OCI-LY3 (cell line): ENCODE measurements around the gene ERC1.

Experiments used
- H2AFZ ChIP-seq: fragments of 200-600, 300-600 bp; shearing (Covaris generic); 2 replicates; pipeline ENCODE4 v1.6.0; 2014; ENCODE audit warnings: antibody characterized with exemption, low read depth, low read length
- H3K27ac ChIP-seq: fragments of 200-600, 300-600 bp; sonication (generic); 2 replicates; pipeline ENCODE4 v1.5.1; 2014; ENCODE audit warnings: mild to moderate bottlenecking, low read length, moderate library complexity, mixed read lengths
- H3K27me3 ChIP-seq: fragments of 200-600, 300-600 bp; sonication (generic); 2 replicates; pipeline ENCODE4 v1.6.1; 2014; ENCODE audit warnings: low read depth, low read length, mixed read lengths
- H3K36me3 ChIP-seq: fragments of 200-600, 300-600 bp; sonication (generic); replicated peaks from 2 replicates; pipeline ENCODE3; 2014; ENCODE audit warnings: low read depth, low read length, mixed read lengths
- H3K4me1 ChIP-seq: fragments of 300-600, 200-600 bp; sonication (generic); 2 replicates; pipeline ENCODE4 v1.6.1; 2014; ENCODE audit warnings: low read length, mixed read lengths
- H3K4me2 ChIP-seq: fragments of 200-600, 300-600 bp; sonication (generic); 2 replicates; pipeline ENCODE4 v1.6.1; 2014; ENCODE audit warnings: low read length, mixed read lengths
- H3K4me3 ChIP-seq: fragments of 300-600, 200-600 bp; sonication (generic); 2 replicates; pipeline ENCODE4 v1.5.1; 2014; ENCODE audit warnings: antibody characterized with exemption, mild to moderate bottlenecking, low read length, moderate library complexity
- H3K79me2 ChIP-seq: fragments of 300-600, 200-600 bp; shearing (Covaris generic); 2 replicates; pipeline ENCODE4 v1.6.1; 2014; ENCODE audit warnings: mild to moderate bottlenecking, low read length, mixed read lengths
- H3K9ac ChIP-seq: fragments of 300-600, 200-600 bp; shearing (Covaris generic); 2 replicates; pipeline ENCODE4 v1.6.0; 2014; ENCODE audit warnings: mild to moderate bottlenecking, low read length, moderate library complexity
- H3K9me3 ChIP-seq: fragments of 200-600, 300-600 bp; shearing (Covaris generic); 2 replicates; pipeline ENCODE4 v1.6.1; 2014; ENCODE audit warnings: low read length, mixed read lengths; ENCODE audit not compliant: insufficient read depth
- H4K20me1 ChIP-seq: fragments of 200-600, 300-600 bp; sonication (generic); 2 replicates; pipeline ENCODE4 v1.6.1; 2016; ENCODE audit warnings: low read length, mixed read lengths; ENCODE audit not compliant: insufficient read depth
- EZH2phosphoT487 ChIP-seq: fragments of 200-600 bp; shearing (Covaris generic); IDR thresholded peaks from 2 replicates; pipeline ENCODE4 v1.6.1; 2018; ENCODE audit warnings: antibody characterized with exemption, mixed run types, low read depth
- TF ChIP-seq, protein P1 (sequence below): fragments of 200-600, 300-600 bp; sonication (generic); IDR thresholded peaks from 2 replicates; pipeline ENCODE4 v1.5.1; 2014; ENCODE audit warnings: antibody characterized with exemption, low read length, low read depth

The ERC1 gene

DNA sequence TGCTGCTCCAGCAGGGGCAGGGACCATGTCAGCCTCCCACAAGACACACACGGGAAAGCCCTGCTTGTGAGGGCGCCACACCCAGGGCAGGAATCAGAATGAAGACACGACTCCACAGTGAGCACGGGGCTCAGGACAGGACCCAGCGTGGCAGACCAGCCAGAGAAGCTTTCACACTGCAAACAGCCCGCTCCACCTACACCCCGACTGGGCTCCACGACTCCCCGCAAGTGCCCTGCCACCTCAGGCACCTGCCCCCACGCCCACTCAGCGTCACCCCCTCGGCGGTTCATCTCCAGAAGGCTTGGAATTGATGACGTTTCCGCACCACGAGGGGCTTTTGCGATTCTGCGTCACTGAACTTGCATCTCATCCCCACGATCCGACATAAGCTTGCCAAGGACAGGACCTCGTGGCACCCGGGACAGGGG, 512.3 kb downstream of the ERC1 start:
- Histone ChIP-seq H3K79me2 (no peaks in the 10 kb centered on the region), H3K9ac (no peak overlapping the region), H3K4me3 (no peak overlapping the region), H3K4me2 (no peak overlapping the region), H3K36me3 (no peaks in the 10 kb centered on the region), H2AFZ (no peak overlapping the region), H3K4me1 (no peaks in the 10 kb centered on the region), H4K20me1 (no peaks in the 10 kb centered on the region), H3K9me3 (no peaks in the 10 kb centered on the region), H3K27ac (no peak overlapping the region), H3K27me3 (peaks cover 13% of the 10 kb centered on the region)
- TF ChIP-seq EZH2phosphoT487: no peak
- TF ChIP-seq, protein P1, sequence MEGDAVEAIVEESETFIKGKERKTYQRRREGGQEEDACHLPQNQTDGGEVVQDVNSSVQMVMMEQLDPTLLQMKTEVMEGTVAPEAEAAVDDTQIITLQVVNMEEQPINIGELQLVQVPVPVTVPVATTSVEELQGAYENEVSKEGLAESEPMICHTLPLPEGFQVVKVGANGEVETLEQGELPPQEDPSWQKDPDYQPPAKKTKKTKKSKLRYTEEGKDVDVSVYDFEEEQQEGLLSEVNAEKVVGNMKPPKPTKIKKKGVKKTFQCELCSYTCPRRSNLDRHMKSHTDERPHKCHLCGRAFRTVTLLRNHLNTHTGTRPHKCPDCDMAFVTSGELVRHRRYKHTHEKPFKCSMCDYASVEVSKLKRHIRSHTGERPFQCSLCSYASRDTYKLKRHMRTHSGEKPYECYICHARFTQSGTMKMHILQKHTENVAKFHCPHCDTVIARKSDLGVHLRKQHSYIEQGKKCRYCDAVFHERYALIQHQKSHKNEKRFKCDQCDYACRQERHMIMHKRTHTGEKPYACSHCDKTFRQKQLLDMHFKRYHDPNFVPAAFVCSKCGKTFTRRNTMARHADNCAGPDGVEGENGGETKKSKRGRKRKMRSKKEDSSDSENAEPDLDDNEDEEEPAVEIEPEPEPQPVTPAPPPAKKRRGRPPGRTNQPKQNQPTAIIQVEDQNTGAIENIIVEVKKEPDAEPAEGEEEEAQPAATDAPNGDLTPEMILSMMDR: no peak

DNA sequence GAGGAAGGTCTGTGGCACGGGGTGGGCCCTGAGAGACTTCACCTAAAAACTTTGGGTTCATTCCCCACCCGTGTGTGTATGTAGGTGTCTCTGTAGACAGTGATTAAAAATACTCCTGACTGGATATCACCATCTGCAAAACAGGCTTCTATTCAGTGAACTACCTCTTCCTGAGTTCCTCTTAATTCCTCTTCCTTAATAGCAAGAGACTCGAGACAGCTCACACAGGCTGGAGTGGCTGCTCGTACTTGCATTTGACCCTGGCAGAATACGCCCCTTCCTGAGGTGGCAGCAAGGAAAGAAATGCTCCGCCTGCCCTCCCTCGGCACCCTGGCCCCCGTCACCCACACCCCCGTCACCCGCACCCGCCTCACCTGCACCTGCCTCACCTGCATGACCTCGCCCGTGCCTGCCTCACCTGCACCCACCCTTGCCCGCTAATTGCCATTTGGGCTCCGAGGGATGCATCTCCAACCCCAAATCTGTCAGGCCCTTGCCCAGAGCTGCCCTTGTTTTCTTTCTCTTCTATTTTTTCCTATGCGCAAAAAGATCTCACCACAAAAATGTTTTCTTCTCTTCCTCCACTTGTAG, 513.4 kb downstream of the ERC1 start:
- TF ChIP-seq, protein P1: no peak
- TF ChIP-seq EZH2phosphoT487: no peak
- Histone ChIP-seq H3K4me1 (no peaks in the 10 kb centered on the region), H3K27me3 (peaks cover 13% of the 10 kb centered on the region), H3K4me2 (peak overlapping the region; percentile 40; the same call in 1 of the 2 replicates), H3K79me2 (no peaks in the 10 kb centered on the region), H4K20me1 (no peaks in the 10 kb centered on the region), H3K36me3 (no peaks in the 10 kb centered on the region), H3K9ac (no peak overlapping the region), H3K9me3 (no peaks in the 10 kb centered on the region), H2AFZ (no peak overlapping the region), H3K4me3 (no peak overlapping the region), H3K27ac (no peak overlapping the region)

DNA sequence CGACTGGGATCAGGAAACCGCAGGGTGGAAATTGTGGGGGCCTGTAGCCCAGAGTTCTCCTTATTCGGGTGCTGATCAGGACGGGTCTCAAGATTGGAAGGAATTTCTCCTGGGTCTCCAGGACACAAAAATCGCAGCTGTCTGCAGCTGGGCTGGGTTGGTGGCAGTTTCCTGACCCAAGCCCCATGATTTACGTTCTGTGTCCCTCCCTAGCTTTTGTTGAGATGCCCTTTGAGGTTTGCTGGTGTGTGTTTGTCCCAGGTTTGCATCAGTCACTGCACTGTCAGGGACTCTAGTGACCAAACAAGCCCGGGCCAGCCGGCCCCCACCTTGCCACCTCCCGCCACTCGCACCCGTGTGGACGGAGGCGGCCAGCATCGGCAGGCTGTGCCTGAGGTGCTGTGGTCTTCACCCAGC, 513.9 kb downstream of the ERC1 start:
- Histone ChIP-seq H3K9ac (no peak overlapping the region), H3K79me2 (no peaks in the 10 kb centered on the region), H3K36me3 (no peaks in the 10 kb centered on the region), H3K4me1 (no peaks in the 10 kb centered on the region), H4K20me1 (no peaks in the 10 kb centered on the region), H3K27me3 (peaks cover 13% of the 10 kb centered on the region), H2AFZ (no peak overlapping the region), H3K4me3 (no peak overlapping the region), H3K4me2 (0 out of 2 replicates have a peak overlapping the region, but pooled peaks have one; percentile 40), H3K27ac (no peak overlapping the region), H3K9me3 (no peaks in the 10 kb centered on the region)
- TF ChIP-seq, protein P1: no peak
- TF ChIP-seq EZH2phosphoT487: no peak

DNA sequence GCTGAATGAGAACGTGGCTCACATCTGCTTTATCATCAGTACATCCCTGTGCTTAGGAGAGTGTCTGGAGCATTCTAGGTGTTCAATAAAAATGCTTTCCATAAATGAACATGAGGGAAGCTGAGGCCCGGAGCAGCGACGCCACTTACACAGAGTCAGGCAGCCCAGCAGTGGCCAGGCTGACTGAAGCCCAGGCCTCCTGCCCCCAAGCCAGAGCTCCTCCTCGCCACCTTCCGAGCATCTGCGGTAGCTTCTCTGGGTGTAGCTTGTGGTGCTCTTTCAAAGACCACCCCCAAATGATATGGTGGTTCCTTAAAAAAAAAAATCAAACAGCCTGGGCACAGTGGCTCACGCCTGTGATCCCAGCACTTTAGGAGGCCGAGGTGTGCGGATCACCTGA, 514.6 kb downstream of the ERC1 start:
- Histone ChIP-seq H3K4me2 (no peak overlapping the region), H4K20me1 (no peaks in the 10 kb centered on the region), H2AFZ (no peak overlapping the region), H3K27me3 (peaks cover 13% of the 10 kb centered on the region), H3K4me3 (no peak overlapping the region), H3K4me1 (no peaks in the 10 kb centered on the region), H3K27ac (no peak overlapping the region), H3K9ac (no peak overlapping the region), H3K9me3 (no peaks in the 10 kb centered on the region), H3K79me2 (no peaks in the 10 kb centered on the region), H3K36me3 (no peaks in the 10 kb centered on the region)
- no peak for TF ChIP-seq EZH2phosphoT487
- TF ChIP-seq, protein P1: no peak
